GM23338 (cell line): ENCODE results near the gene NAALADL2. TPM values are rescaled to one million over a fixed set of nuclear protein-coding genes. Genes with fewer than 3 reads are reported as not detected.

ENCODE experiments used
- ATAC-seq: fragments of 200-7000 bp; cut with Tn5 transposase; 3 replicates; pipeline ENCODE4 v1.9.1; 2020
- DNase-seq: peaks from one replicate; pipeline ENCODE4 v3.0.0-alpha.2; 2015; ENCODE audit warnings: low spot score
- H2AFZ ChIP-seq: fragments of 200-600 bp; sonication (generic); 2 replicates; pipeline ENCODE4 v1.8.0; 2016; ENCODE audit warnings: antibody characterized with exemption, mild to moderate bottlenecking, moderate library complexity
- H3F3A ChIP-seq: fragments of 200-600 bp; sonication (generic); replicated peaks from 2 replicates; pipeline ENCODE4 v1.8.0; 2017; ENCODE audit warnings: antibody characterized with exemption, mixed run types, low read depth
- H3K27ac ChIP-seq: fragments of 200-600 bp; sonication (generic); 2 replicates; pipeline ENCODE4 v1.6.1; 2016; ENCODE audit warnings: low read depth
- H3K27me3 ChIP-seq: fragments of 200-600 bp; sonication (generic); 2 replicates; pipeline ENCODE4 v1.8.0; 2016; ENCODE audit warnings: mild to moderate bottlenecking, mixed run types, moderate library complexity; ENCODE audit not compliant: insufficient read depth
- H3K36me3 ChIP-seq: fragments of 200-600 bp; sonication (generic); 2 replicates; pipeline ENCODE4 v1.8.0; 2016; ENCODE audit warnings: mild to moderate bottlenecking; ENCODE audit not compliant: insufficient read depth
- H3K4me1 ChIP-seq: fragments of 200-600 bp; sonication (generic); 2 replicates; pipeline ENCODE4 v1.8.0; 2016; ENCODE audit warnings: mild to moderate bottlenecking, moderate library complexity; ENCODE audit not compliant: insufficient read depth
- H3K4me2 ChIP-seq: fragments of 200-600 bp; sonication (generic); 2 replicates; pipeline ENCODE4 v1.7.1; 2017; ENCODE audit warnings: mixed run types
- H3K4me3 ChIP-seq: fragments of 200-600 bp; sonication (generic); 2 replicates; pipeline ENCODE4 v1.6.1; 2016; ENCODE audit warnings: mixed run types
- H3K79me2 ChIP-seq: fragments of 200-600 bp; sonication (generic); replicated peaks from 2 replicates; pipeline ENCODE4 v1.8.0; 2017; ENCODE audit warnings: mild to moderate bottlenecking; ENCODE audit not compliant: insufficient read depth
- H3K9me2 ChIP-seq: fragments of 200-600 bp; sonication (generic); 2 replicates; pipeline ENCODE4 v1.8.0; 2017; ENCODE audit not compliant: insufficient read depth
- H4K20me1 ChIP-seq: fragments of 200-600 bp; sonication (generic); replicated peaks from 2 replicates; pipeline ENCODE4 v1.8.0; 2017; ENCODE audit warnings: mild to moderate bottlenecking; ENCODE audit not compliant: insufficient read depth
- H3K27ac Mint-ChIP-seq: 2 replicates; pipeline ENCODE4 v1.8.0; 2020; ENCODE audit warnings: inconsistent platforms, mild to moderate bottlenecking, moderate library complexity, mixed read lengths
- H3K27me3 Mint-ChIP-seq: 3 replicates; pipeline ENCODE4 v1.8.0; 2022; ENCODE audit warnings: low read depth, mild to moderate bottlenecking, moderate library complexity, mixed read lengths, inconsistent platforms; ENCODE audit not compliant: insufficient read depth, poor library complexity
- H3K36me3 Mint-ChIP-seq: 3 replicates; pipeline ENCODE4 v1.8.0; 2021; ENCODE audit warnings: low read depth, mild to moderate bottlenecking, inconsistent platforms, moderate library complexity, mixed read lengths
- H3K4me1 Mint-ChIP-seq: 3 replicates; pipeline ENCODE4 v1.8.0; 2020; ENCODE audit warnings: mild to moderate bottlenecking, inconsistent platforms, mixed read lengths
- H3K4me3 Mint-ChIP-seq: 3 replicates; pipeline ENCODE4 v1.8.0; 2021; ENCODE audit warnings: moderate library complexity, mild to moderate bottlenecking, inconsistent platforms, mixed read lengths
- H3K9me3 Mint-ChIP-seq: 3 replicates; pipeline ENCODE4 v1.8.0; 2020; ENCODE audit warnings: moderate library complexity, mild to moderate bottlenecking, inconsistent platforms, mixed read lengths
- CREB1 ChIP-seq: fragments of 250-450 bp; sonication (Bioruptor Pico); IDR thresholded peaks from 2 replicates; pipeline ENCODE4 v1.5.0; 2020; ENCODE audit warnings: low read depth, mild to moderate bottlenecking, moderate library complexity
- CTCF ChIP-seq, 2 experiments: fragments of 200-600 bp in 1 of 2; sonication (generic) in 1 of 2; conservative IDR thresholded peaks; 2 replicates each; pipeline versions ENCODE4 v1.5.1 to v1.6.1; 2016 to 2017; ENCODE audit warnings: antibody characterized with exemption in 2 of 2, low read depth in 2 of 2, mild to moderate bottlenecking in 2 of 2, moderate library complexity in 1 of 2
- JUNB ChIP-seq: IDR thresholded peaks from one replicate; pipeline ENCODE4 v1.6.1; 2016; ENCODE audit warnings: antibody characterized with exemption; ENCODE audit not compliant: unreplicated experiment
- NANOG ChIP-seq: IDR thresholded peaks from 2 replicates; pipeline ENCODE4 v1.6.1; 2016; ENCODE audit warnings: antibody characterized with exemption, borderline replicate concordance
- POLR2AphosphoS5 ChIP-seq: IDR thresholded peaks from 2 replicates; pipeline ENCODE4 v1.6.1; 2016; ENCODE audit warnings: antibody characterized with exemption, low read depth
- REST ChIP-seq: IDR thresholded peaks from one replicate; pipeline ENCODE4 v1.6.1; 2018; ENCODE audit warnings: antibody characterized with exemption; ENCODE audit not compliant: unreplicated experiment
- ZNF114 ChIP-seq: fragments of 250-450 bp; sonication (Bioruptor Pico); IDR thresholded peaks from 2 replicates; pipeline ENCODE4 v1.5.0; 2020; ENCODE audit warnings: mild to moderate bottlenecking, moderate library complexity
- ZNF331 ChIP-seq: fragments of 250-450 bp; sonication (Bioruptor Pico); IDR thresholded peaks from 2 replicates; pipeline ENCODE4 v1.5.0; 2020; ENCODE audit warnings: low read depth, mild to moderate bottlenecking, moderate library complexity
- polyA plus RNA-seq: library from polyadenylated mRNA; unstranded; fragments of >200 nt; fragmentation: Nextera tagmentation; extraction: Ambion mirVana; gene quantifications from 2 replicates; pipeline ENCODE4 v1.2.1, GENCODE V29; 2016
- total RNA-seq: library from RNA; depleted of rRNA; stranded (reverse); fragments of >200 nt; shearing (Covaris generic); gene quantifications from 2 replicates; pipeline ENCODE4 v1.2.3, GENCODE V29; 2014
- TF ChIP-seq, protein P1 (sequence below): IDR thresholded peaks from 2 replicates; pipeline ENCODE4 v1.6.1; 2016; ENCODE audit warnings: antibody characterized with exemption

Gene NAALADL2
- total and polyA plus RNA-seq, 2 experiments from 2014 or later: 1.6 to 2.6 TPM

- Mint-ChIP-seq H3K36me3 (no peaks in the 10 kb centered on the region), H3K4me1 (no peaks in the 10 kb centered on the region), H3K9me3 (no peaks in the 10 kb centered on the region), H3K4me3 (no peak overlapping the region), H3K27ac (no peak overlapping the region), H3K27me3 (no peaks in the 10 kb centered on the region)
- H3K79me2 ChIP-seq: no peaks in the 10 kb centered on the region
- H3K27ac ChIP-seq: no peak overlapping the region
- H3K36me3 ChIP-seq: no peaks in the 10 kb centered on the region
- DNase-seq (no peak), ATAC-seq (no peak)
- TF ChIP-seq JUNB (no peak), CREB1 (CRISPR knock-in tag) (no peak), NANOG (no peak), POLR2AphosphoS5 (no peak), ZNF114 (CRISPR knock-in tag) (no peak), ZNF331 (CRISPR knock-in tag) (no peak)
- TF ChIP-seq, protein P1, sequence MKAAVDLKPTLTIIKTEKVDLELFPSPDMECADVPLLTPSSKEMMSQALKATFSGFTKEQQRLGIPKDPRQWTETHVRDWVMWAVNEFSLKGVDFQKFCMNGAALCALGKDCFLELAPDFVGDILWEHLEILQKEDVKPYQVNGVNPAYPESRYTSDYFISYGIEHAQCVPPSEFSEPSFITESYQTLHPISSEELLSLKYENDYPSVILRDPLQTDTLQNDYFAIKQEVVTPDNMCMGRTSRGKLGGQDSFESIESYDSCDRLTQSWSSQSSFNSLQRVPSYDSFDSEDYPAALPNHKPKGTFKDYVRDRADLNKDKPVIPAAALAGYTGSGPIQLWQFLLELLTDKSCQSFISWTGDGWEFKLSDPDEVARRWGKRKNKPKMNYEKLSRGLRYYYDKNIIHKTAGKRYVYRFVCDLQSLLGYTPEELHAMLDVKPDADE: no peak
- H3K9me2 ChIP-seq: peaks cover 3% of the 10 kb centered on the region
- H4K20me1 ChIP-seq: no peaks in the 10 kb centered on the region
- no peaks in the 10 kb centered on the region for H3K27me3 ChIP-seq
- H2AFZ ChIP-seq: no peak overlapping the region
- H3K4me1 ChIP-seq: no peaks in the 10 kb centered on the region
- H3K4me2 ChIP-seq: no peak overlapping the region
- H3F3A ChIP-seq: no peaks in the 10 kb centered on the region
- H3K4me3 ChIP-seq: no peak overlapping the region
These were observed 452.3 kb downstream of the NAALADL2 start for GRCh38 chr3:175311404-175311803.

- no peak overlapping the region for H3K27ac Mint-ChIP-seq
- H2AFZ ChIP-seq: no peak overlapping the region
- H3K4me3 Mint-ChIP-seq: no peak overlapping the region
- ATAC-seq: no peak
- no peaks in the 10 kb centered on the region for H3F3A ChIP-seq
- no peaks in the 10 kb centered on the region for H4K20me1 ChIP-seq
- no peaks in the 10 kb centered on the region for H3K27me3 Mint-ChIP-seq
- H3K36me3 ChIP-seq: no peaks in the 10 kb centered on the region
- H3K4me1 Mint-ChIP-seq: no peaks in the 10 kb centered on the region
- no peaks in the 10 kb centered on the region for H3K27me3 ChIP-seq
- no peak overlapping the region for H3K4me2 ChIP-seq
- TF ChIP-seq NANOG (no peak), CTCF (conservative IDR thresholded peaks at IDR 0.05; ENCODE audit: low read depth in 2 of 2) (no peak), ZNF331 (CRISPR knock-in tag) (no peak), ZNF114 (CRISPR knock-in tag) (no peak), CREB1 (CRISPR knock-in tag) (no peak), REST (no peak)
- TF ChIP-seq, protein P1: no peak
- no peaks in the 10 kb centered on the region for H3K79me2 ChIP-seq
- H3K4me3 ChIP-seq: no peak overlapping the region
- no peaks in the 10 kb centered on the region for H3K36me3 Mint-ChIP-seq
- no peaks in the 10 kb centered on the region for H3K9me2 ChIP-seq
- H3K4me1 ChIP-seq: no peaks in the 10 kb centered on the region
- H3K27ac ChIP-seq: no peak overlapping the region
- H3K9me3 Mint-ChIP-seq: no peaks in the 10 kb centered on the region
- DNase-seq: no peak
These were observed 452.8 kb downstream of the NAALADL2 start for GRCh38 chr3:175311946-175312345.
